HG02678 (cell line): Measurements from ENCODE around the gene ABHD2.

Experiments
- ATAC-seq: cut with Tn5 transposase; IDR thresholded peaks from one replicate; pipeline ENCODE4 v1.9.1; 2021; ENCODE audit warnings: mild to moderate bottlenecking, moderate library complexity; ENCODE audit not compliant: unreplicated experiment

The ABHD2 gene

DNA sequence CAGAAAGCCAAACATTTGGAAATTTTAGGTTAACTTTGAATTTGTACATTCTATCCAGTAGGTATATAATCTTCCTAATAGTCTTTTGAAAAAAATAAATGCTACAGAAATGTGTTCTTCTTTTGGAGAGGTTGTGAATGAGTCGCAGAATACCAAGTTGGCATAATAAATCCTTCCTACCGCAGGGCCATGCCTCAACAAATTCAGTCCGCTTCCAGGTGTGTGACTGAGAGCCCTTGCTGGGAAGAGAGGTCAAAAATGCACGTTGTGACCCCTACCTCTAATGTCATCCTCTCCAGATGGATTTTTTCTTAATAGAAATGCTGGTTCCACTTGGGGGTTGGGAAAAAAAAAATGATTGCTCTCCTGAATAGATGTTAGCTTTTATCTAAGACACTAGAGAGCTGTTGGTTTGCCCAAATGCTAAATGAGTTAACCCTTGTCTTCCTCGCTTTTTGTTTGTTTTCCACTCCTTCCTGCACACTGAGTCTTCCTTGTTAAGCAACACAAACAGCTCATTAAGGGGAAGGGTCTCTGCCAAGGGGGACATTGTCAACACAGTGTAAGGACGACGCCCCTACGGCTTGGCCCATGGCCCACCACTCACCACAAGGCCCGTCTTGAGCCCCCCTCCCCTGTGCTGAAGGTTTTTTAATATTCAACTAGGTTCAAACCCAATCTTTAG lies 99.2 kb downstream of the ABHD2 start:
- no peak for ATAC-seq

DNA sequence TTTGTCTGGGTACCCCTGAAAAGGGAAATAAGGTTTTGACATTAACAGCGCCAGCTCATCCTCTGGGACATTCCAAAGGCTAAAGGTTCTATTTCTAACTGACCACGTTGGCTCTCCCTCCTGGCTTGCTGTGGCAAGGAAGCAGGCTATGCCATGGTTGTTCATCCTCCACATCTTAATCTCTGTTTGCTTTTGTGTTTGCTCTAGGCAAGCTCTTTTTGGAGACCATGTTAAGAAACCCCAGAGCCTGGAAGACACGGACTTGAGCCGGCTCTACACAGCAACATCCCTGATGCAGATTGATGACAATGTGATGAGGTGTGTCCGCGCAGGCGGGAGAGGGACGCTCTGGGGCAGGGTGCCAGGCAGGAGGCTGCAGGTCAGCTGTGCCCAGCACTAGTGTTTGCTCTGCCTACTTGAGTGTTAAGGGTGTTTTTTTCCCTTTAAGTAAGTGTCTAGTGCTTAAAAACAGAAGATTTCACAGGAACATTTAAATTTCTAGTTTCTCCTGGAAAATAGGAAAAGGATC lies 99.8 kb downstream of the ABHD2 start:
- no peak for ATAC-seq

DNA sequence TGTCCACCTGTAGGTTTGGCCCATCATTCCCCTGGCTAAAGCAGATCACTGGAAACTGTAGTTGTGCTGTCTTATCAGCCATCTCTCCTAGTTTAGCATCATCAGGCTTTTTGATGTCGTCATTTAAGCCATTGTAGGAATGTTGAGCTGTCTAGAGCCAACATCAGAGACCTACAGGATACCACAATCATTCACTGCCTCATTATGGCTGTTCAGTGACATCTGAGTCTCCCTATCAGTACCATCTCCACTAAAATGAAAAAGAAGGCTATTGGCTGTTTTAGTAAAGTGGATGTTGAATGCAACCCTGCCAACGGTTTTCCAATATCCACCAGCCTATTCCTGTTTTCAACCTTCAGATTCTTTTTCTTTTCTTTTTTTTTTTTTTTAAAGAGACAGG lies 103.9 kb downstream of the ABHD2 start:
- ATAC-seq = no peak

DNA sequence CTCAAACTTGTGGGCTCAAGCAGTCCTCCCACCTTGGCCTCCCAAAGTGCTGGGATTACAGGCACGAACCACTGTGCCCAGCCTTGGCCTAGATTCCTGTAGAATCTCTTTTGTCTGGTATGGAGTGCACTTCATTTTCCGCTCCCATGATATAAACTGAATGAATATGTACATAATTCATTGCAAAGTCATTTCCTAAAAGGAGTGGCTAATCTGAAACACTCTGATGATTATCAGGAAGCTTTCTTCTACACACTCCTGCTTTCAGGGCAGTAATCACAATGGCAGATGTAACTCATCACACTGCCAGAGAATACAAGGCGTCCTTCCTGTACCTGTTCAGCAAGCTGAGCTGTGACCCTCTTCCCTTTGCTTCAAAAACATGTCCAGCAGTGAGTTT lies 104.5 kb downstream of the ABHD2 start:
- no peak for ATAC-seq

DNA sequence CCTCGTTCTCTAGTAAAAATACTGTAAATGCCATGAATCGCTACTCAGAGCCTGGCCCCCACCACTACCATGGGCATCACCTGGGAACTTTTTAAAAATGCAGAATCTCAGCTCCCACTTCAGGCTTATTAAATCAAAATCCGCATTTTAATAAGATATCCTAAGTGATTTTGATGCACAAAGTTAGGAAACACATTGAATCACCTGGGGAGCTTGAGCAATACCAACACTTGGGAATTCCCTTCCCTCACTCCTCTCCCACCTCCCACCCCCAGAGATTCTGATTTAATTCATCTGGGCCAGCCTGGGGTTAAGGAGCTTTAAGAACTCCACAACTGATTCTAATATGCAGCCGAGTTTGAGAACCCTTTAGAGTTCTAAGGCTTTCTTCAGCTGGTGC lies 106.4 kb downstream of the ABHD2 start:
- ATAC-seq = no peak

DNA sequence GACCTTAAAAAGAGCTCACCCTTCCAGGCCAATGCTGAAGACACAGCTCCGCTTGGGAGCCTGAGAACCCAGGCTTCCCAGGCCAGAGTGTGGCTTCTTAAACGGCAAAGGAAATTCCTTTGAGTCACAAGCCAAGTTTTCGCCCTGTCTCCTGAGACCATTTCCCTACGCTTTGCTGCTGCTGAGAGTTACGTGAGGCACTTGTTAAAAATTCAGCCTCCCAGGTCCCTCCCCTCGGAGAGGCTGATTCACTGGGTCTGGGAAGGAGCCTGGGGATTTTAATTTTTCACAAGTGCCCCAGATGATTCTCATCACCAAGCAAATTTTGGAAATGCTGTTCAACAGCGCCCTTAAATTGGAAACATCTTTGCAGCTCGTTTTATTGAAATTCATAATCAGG lies 107.6 kb downstream of the ABHD2 start:
- ATAC-seq = no peak

DNA sequence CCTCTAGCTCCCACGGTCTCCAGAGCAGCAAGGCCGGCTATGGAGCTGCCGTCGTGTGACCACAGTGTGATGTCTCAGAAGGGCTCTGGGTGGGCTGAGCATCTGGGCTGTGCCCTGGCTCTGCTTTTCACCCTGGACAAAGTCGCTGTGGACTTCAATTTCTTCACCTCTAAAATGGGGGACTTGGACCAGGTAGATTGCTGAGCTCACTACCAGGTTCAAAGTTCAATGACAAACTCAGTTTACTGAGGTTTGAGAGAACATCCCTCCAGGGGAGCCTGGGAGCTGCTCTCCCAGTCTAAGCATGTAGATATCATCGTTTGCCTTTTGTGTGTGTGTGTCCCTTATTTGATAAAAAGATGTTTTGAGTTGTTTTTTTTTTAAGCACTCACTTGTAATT lies 108.0 kb downstream of the ABHD2 start:
- ATAC-seq = no peak

DNA sequence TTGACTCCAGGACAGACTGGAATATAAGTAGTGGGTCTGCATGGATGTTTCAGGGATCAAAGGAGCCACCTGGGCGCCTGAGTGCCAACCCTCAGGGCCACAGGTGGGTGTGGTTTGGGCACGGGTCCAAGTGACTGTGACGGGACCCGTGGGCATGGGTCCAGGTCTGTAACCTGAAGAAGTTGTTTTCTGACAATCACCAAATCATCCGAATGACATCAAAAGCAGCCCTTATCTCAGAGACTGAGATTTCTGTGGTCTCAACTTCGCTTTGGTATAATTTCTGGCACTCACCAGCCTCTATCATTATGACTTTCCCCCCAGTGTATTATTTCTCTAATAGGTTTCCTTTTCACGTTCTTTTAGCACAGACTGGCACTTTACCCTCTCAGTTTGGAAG lies 108.7 kb downstream of the ABHD2 start:
- no peak for ATAC-seq

DNA sequence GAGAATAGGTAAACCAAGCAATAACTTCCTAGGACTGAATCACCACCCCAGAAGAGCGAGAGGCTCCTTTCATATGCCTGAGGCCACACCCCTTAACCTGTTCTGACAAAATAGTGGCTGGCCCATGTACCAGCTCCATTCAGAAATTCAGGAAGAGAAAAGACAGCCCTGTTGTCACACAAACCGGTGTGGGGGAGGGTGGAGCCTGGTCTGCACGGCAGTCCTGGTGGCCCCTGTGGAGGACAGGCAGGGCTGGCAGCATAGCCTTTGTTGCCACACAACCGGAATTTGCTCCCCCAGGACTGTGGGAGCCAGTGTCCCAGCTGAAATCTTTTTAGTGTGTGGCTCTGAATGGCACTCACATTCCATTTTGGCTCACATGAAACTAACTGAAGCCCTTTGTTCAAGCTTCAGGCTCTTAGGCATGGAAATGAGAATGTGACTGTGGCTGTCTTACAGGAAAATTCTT lies 109.3 kb downstream of the ABHD2 start:
- no peak for ATAC-seq

DNA sequence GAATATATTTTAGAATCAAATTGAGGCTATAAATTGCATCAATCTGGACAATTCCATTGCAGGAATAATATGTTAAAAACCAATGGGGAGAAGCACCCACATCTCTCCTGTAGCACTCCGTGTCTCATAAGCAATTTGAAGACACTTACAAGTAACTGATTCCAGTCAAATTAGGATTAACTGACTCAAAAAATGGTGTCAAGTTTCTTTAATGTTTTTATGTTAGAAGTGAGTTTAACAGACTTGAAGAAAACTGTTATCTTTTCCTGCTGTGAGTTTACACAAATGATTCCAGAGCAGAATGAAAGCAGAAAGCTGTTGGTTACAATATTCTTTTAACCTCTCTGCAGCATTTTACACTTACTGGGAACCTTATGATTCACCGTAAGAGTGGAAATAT lies 109.9 kb downstream of the ABHD2 start:
- ATAC-seq = no peak

DNA sequence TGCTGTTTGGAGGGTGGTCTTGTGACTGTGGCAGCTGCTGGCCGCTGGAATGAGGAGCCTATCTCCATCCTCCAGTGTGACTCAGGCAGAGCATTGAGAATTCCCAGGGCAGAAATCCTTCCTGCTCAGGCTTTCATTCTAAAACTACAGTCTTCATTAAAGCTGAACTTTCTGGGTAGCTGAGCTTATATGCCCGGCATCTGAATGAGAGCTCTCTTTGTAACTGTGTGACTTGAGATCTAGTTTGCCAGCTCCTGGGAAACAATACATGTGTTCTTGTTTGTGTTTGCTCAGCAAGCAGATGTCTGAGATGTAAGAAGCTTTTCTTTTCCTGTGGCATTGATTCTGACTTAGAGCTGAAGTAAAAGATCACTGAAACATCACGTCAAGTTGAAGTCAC lies 110.7 kb downstream of the ABHD2 start:
- no peak for ATAC-seq

DNA sequence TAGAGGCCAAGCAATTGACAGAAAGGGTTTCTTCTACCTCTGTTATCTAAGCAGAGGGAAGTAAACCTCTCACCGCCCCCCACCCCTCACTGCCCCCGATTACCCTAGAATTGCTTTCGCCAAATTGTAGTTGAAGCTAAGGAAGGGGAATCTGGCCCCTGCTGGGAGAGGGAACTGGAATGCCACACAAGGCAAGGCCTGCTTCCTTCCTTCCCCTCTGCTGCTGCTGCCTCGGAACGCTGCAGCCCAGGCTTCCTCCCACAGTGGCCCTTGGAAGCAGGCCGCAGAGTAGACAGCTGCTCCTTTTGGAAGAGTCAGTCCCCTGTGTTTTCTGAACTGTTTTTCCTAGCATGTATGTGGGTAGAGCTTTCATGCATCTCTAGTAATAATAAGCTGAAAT lies 111.5 kb downstream of the ABHD2 start:
- no peak for ATAC-seq

DNA sequence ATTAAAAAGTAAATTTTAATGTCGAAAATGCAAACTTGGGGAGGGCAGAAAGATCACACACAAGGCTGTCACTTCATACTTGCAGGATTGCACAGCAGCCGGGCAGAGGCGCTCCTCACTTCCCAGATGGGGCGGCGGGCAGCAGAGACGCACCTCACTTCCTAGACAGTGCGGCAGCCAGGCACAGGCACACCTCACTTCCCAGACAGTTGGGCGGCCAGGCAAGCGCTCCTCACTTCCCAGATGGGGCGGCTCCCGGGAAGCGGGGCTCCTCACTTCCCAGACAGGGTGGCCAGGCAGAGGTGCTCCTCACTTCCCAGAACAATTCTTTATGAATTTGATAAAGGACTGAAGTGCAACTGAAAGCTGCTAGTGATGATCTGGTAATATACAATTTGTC lies 111.9 kb downstream of the ABHD2 start:
- no peak for ATAC-seq

DNA sequence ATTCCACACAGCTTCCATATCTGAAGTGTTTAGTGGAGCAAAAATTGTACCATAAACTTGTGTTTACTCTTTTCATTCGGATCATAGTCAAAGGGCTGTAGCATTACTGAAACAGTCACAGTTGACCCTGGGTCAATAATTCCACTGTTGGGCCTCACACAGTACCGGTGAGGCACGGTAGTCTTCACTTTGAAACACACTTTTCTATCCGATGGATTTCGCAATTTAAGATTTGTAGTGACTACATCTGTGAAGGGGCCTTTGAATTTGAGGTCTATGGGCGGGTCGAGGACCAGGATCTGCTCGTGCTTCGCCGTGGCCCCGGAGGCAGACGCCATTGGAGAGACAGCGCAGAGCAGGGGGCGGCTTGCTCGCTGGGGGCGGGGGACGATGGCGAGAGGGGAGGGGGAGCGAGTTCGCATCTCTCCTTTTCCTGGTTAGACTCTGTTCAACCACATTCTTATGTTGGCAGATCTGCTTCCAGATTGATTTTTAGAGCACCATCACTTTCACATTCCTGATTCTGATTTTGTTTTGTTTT lies 113.3 kb downstream of the ABHD2 start:
- no peak for ATAC-seq

DNA sequence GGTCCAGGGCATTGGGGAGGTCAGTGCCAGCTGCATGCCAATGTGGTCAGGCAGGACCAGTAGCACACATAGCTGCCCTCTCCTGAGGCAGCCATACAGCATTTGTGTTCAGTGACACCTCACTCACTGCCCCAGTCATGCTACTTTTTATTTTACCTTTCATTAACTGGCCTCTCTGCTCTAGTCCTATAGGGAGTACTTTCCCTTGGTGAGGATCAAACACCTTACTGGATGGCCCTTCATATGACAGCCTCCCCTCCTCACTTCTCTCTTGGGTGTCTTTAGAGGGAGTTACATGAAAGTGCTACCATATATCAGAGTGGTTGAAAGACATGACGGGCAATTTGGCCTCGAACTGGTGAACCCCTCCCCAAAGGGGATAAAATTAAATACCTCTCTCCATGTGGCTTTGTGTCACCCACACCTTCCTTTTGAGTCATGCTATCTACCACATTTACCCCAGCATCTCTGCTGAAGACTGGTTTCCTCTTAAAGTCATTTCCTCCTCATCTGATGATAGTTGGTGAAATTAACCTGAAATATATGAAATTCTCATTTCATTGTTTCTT lies 115.5 kb downstream of the ABHD2 start:
- ATAC-seq = no peak

DNA sequence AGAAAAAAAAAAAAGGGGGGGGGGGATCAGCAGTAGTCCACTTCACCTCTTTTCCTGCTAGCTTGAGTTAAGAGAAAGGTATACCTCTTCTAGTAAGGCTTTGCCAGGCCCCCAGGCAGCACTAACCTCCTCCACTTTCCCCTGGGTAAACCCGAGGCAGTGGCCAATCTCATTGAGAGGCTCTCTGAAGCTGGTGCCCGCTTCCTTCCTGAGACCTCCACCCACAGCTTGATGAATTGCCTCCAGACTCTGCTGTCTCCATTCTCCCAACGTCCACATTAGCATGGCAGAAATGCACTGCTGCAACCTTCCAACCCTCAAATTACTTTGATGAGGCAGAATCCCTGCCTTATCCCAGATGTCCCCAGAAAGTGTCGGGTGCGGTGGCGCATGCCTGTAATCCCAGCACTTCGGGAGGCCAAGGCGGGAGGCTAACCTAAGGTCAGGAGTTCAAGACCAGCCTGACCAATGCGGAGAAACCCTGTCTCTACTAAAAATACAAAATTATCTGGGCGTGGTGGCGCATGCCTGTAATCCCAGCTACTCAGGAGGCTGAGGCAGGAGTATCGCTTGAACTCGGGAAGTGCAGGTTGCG lies 117.8 kb downstream of the ABHD2 start:
- ATAC-seq = no peak

DNA sequence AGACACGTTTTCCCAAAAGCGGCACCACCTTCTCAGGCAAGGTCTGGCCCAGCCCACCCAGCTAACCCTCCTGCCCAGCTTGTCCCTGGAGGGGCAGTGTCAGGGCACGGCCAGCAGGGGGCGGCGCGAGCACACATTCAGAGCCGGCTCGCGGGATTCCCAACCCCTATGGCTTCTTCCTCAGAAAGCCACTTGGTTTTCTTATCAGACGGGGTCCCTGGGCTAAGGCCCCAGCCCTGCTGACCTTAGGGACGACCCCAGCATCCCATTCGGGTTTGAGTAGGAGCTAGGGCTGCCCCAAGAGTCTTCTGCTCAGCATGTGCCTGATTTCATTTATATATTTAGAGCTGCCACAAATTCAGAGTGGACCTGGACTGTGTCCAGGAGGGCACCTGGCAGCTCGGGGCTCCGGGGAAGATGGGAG lies 118.7 kb downstream of the ABHD2 start:
- ATAC-seq = peak; percentile 75

DNA sequence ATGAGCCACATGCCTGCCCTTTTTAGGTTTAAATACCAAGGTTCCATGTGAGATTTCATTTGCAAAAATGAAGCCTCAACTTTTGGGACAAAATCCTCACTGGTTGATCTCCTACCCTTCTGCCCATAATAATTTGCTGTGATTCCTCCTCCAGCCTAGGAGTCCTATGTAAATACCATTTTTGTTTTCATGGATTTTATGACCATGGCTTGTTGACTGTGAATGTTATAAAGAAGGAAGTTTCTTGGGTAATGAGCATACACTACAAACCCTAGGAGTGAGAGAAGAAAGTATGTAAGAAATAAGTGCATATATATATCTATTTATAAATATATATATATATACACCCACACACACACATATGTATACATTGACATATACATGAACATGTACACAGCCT lies 120.0 kb downstream of the ABHD2 start:
- ATAC-seq = no peak

DNA sequence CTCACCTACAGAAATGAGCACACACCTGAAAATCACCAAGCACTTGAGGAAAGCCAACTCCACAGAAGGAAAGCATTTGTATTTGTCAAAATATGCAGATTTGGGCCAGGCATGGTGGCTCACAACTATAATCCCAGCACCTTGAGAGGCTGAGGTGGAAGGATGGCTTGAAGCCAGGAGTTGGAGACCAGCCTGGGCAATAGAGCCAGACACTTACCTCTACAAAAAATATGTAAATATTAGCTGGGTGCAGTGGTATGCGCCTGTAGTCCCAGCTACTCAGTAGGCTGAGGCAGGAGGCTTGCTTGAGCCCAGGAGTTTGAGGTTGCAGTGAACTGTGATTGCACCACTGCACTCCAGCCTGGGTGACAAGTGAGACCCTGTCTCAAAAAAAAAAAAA lies 120.8 kb downstream of the ABHD2 start:
- ATAC-seq = no peak

DNA sequence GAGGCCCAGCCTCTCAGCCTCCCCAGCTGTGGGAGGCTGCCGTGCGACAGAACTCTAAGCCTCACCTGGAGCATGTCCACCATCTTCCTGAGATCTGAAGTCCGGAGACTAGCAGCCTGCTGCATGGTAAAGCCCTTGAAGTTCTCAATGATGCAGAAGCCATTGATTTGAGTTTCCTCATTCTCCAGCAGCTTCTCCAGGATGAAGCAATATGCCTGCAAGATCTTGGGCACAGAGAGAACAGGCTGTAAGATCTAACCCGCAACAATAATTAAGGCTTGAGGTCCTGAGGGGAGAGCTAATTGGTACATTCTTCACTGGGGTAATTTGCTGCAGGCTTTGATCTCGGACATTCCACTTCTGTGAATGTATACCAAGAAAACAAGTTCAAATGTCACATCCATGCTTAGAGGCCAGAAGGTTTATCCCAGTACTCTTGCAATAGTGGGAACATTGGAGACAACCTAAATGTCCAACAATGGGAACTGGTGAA lies 123.5 kb downstream of the ABHD2 start:
- no peak for ATAC-seq

DNA sequence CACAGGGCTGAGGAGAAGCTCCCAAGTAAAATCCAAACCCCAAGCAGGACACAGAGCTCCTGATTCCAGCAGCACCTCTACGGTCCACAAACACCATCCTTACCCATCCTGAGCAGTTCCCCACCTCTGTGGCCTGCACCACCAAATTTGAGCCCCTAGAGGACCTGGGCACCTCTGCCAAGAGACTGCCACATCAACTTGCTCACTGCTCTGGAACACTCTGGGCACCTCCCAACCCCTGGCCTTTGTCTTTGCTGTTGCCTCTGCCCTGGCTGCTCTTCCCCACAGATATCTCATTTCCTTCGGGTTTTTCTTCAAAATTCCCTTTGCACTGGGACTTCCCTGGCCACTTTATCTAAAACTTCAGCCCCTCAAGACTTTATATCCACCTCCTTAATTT lies 127.4 kb downstream of the ABHD2 start:
- no peak for ATAC-seq

DNA sequence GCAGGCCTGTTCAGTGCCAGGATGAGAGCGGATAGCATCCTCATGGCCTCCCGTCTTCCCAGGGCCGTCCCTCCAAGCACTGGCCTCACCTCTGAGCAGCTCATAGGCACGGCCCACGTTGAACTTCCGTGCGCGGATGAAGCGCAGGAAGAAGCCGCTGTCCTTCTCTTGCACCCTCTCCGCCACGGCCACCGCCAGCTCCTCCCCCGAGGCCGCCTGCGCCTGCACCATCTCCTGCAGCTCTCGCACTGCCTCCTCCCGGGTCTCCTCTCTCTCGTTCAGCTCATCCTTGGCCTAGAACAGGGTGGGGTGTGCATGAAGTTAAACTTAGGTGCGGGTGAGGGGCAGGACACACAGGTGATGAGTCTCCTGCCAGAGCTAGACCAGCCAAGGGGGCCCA lies 128.8 kb downstream of the ABHD2 start:
- ATAC-seq = no peak
